DMS53 treated with DMSO at 0.1 percent for 48 hours (cell line): ENCODE data around the gene SIK2.

Source experiments
- DNase-seq: peaks from one replicate; lab custom pipeline; 2025; ENCODE audit not compliant: unreplicated experiment; lab: John Stamatoyannopoulos, UW

The SIK2 gene

GRCh38 chr11:111581341-111581740 is 20.9 kb upstream of the SIK2 start:
- no peak for DNase-seq

DNA sequence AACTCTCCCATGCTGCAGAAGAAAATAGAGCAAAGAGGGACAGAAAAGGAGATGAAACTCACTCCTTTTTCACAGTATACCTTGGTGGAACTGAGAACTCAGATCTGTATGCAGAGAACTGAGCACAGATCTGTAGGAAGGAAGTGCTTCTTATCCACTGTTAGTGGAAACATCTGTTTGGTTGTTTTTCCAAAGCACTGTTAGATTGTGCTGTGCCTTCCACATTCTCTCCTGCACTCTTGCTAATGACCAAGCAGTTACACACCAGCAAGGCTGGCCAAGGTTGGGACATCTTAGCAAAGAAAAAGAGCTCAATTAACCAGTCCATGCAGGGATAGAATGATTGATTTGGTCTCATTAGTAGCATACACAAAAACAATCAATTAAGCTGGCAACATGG is 20.1 kb upstream of the SIK2 start:
- no peak for DNase-seq

- no peak for DNase-seq
These were observed 19.4 kb upstream of the SIK2 start for GRCh38 chr11:111582881-111583280.

GRCh38 chr11:111585371-111585770 is 16.9 kb upstream of the SIK2 start:
- DNase-seq: no peak

DNA sequence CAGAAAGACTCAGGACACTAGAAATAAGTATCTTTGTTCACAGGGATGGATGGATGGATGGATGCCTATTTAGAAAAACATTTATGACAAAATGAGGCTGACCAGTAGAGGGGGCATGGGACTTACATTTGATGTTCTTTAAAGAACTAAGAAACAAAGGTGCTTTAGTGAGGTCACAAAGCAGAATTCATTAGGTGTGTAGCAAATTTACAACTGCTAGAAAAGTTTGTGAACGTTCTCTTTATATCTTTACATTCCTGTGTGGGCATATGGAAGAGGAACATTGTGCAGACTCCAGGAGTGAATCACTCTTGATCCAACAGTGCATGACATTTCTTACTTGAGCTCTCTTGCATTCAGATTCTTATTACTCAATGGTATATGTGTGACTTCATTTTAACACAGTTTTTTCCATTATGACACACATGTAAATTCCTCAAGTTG is 15.8 kb upstream of the SIK2 start:
- peak; percentile 37 for DNase-seq

DNA sequence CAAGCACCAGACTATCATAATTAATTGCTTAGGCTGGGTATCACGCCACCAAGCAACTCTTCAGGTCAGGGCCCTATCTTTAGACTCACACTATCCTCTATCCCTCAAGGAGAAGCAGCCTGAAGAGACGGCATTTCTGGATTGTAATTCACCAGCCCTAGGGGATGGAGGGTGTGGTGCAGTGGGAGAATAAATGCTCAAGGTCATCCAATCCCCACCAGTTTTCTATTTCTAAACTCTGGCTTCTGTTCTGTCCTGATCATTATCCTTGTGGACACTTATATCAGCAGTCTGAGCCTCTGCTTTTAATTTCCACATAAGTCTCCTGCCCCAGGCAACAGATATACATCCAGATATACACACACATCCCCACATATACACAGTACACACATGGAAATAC is 13.1 kb upstream of the SIK2 start:
- no peak for DNase-seq

DNA sequence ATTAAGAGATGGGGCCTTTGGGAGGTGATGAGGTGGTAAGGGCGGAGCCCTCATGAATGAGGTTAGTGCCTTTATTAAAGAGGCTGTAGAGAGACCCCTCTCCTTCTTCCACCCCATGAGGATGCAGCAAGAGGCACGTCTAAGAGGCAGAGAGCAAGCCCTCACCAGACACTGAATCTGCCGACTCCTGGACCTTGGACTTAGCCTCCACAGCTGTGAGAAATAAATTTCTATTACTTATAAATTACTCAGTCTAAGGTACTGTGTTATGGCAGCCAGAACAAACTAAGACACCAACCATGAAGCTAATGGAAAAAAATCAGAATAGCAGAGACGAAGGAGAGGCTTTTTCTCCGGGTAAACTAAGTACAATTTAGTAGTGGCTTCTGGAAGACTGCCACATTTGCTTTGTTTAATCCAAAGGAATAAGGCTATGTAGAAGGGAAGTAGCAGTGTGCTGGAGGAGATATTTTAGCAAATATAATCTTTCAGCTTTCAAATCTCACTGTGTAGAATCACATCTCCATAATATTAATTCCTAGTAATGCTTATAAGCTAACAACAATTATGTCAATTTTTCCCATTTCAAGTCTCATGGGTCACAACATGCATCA is 12.3 kb upstream of the SIK2 start:
- no peak for DNase-seq

DNA sequence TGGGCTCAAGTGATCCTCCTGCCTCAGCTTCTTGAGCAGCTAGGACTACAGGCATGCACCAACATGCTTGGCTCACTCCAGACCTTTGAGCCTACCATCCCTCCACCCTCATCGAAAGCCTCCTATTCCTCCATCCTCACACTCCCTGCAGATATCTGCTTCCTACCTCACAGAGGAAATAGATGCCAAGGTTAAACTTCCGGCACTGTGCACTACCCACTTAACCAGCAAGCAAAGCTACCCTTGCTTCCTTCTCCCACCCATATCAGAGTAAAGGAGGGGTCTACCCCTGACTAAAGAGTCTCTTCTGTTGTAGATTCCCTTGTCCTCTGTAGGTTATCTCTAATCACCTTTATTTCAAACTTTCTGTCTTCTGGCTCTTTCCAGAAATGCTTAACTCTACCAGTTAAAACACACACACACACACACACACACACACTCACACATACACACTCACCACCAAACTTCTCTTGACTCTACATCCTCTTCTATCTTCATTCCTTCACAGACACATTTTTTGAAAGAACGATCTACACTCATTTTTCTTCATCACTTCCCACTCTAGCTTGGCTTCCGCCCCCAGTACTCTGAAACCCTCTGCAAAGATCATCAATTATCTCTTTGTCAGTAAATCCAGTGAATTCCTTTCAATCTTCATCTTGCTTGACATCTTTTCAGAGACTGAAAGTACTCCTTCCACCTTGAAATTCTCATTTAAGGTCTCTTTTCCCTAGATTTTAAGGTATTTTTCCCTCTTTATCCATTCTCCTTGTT is 10.9 kb upstream of the SIK2 start:
- no peak for DNase-seq

DNA sequence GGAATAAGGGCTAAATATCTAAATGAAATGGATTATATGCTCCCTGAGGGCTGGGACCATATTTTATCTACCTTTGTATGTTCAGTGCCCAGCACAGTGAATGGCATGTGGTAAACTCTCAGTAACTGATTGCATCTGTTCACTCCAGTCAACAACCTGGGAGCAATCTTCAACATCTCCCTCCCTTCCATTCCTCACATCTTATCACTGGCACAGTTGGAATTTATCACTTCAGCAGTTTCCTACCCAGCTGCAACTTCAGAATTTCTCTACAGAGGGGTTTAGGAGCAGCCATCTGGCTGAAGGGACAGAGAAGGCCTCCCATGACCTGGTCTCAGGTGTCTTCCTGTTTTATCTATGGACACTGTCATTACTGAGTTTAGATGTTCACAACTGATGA is 9.8 kb upstream of the SIK2 start:
- no peak for DNase-seq

DNA sequence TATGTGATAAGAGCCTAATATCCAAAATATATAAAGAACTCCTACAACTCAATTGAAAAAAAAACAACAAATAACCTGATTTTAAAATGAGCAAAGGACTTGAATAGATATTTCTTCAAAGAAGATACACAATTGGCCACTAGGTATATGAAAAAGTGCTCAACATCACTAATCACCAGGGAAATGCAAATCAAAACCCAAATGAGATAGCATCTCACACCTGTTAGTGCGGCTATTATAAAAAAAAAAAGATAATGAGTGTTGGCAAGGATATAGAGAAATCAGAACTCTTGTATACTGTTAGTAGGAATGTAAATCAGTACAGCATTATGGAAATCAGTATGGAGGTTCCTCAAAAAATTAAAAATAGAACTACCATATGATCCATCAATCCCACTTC is 5.9 kb upstream of the SIK2 start:
- DNase-seq: no peak

DNA sequence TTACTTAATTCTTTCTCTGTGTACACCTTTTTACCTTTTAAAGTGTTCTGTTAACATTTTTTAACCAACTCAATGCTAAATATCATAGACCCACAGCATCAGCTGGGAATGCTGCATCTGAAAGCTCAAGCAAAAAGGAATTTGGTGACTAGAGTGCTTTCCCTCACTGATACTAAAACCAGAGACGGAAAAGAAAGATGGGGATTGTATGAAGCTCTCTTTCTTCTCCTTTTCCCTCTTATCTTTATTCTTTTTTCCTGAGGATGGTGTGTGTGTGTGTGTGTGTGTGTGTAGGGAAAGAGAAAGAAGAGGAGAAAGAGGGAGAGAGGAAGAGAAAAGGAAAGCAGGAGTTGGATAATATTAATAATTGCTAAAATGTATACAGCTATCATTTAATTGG is 4.1 kb upstream of the SIK2 start:
- DNase-seq: no peak

DNA sequence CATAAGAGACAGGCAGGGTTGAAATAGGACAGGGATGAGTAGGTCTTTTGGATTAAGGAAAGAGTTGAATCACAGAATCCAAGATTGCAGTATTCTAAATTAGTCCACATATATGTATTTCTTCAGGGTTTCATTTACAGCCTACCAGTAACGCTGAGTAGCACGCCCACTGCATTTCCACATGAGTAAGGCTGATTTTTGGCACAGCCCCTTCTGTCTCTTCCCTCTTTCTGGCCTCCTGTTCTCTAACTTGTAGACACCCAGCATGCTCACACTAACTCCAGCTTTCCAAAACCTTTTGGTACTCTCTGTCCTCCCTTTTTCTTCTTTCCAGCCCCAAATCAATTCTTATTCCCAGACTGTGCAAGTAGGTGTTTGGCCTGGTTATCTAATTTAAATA is 3.7 kb upstream of the SIK2 start:
- DNase-seq: no peak

DNA sequence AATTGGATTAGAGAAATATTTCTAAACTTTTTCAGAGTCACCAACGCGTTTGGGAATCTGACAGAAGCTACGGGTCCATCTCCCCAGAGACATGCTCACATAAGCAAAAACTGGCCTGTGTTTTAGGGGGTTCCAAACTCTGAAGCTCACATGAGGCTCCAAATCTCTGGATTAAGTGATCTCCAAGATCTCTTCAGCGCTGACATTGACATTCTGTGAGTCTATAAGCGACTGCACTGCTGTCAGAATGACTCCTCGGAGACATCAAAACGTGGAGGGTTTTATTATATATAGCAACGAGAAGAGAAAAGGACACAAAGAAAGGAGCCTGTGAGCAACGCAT is 642 bp upstream of the SIK2 start:
- DNase-seq: no peak

GRCh38 chr11:111602865-111603610 is 789 bp downstream of the SIK2 start:
- DNase-seq: peak; percentile 9

- DNase-seq: no peak
These were observed 1.4 kb downstream of the SIK2 start for GRCh38 chr11:111603611-111604130.

DNA sequence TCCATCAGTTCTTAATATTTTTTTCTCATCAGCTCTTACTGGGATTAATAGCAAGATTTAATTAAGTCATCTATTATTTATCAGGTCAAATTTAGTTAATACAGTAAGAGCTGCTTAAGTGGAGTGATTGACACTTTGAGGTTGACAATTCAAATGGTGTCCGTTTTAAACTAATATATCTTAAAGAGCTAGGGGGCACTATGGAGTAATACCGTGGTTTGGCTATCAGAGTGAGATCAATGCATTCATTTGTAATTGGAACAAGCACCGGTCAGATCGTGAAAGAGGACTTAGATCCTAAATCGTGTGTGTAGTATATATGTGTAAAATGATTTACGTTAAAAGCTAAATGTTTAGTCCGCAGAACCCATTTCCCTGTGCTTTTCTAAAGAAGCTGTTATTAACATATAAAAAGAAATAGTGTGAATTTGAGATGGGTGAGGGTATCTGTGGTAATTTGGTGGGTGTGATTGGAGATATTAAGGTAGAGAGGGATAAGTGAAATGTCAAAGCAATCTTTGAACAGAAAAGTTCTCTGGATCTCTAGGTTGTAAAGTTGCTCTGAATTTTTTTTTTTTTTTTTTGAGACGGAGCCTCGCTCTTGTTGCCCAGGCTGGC is 2.3 kb downstream of the SIK2 start:
- DNase-seq: peak; percentile 56

- no peak for DNase-seq
These were observed 3.4 kb downstream of the SIK2 start for GRCh38 chr11:111605681-111606080.

- no peak for DNase-seq
These were observed 4.7 kb downstream of the SIK2 start for GRCh38 chr11:111606986-111607385.

GRCh38 chr11:111607751-111608150 is 5.5 kb downstream of the SIK2 start:
- DNase-seq: no peak

DNA sequence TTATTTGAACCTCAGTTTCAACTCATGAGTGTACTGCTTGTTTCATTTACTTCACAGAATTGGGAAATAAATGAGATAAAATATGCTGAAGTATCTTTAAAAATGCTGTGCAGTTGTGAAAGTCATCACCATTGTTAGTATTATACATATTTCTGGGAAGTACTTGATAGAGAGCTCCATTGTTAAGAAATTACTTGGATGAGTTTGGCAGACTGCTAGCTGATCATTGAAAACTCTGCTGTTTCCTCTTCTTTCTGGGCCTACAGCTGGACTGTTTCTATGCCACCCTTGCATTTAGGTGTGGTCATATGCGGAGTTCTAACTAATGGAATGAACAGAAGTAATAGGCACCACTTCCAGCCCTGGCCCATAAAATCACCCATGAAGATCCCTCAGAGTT is 10.0 kb downstream of the SIK2 start:
- DNase-seq: no peak

DNA sequence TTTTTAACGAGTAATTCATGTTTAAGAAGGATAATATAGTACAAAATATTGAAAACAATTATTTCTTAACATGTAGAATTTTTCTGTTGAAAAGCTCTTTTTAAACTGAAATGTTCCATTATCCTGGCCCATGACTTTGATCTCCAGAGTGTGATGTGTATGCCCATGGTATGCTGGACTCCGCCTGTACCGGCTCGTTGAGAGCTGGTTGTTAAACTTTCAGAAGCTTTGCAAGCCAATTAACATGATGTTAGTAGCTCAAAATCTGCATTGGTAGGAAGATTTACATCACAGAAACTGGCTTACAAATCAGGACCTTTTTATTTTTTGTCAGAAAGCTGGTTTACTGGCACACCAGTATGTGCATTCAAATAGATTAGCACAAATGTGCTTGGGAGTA is 15.0 kb downstream of the SIK2 start:
- no peak for DNase-seq

DNA sequence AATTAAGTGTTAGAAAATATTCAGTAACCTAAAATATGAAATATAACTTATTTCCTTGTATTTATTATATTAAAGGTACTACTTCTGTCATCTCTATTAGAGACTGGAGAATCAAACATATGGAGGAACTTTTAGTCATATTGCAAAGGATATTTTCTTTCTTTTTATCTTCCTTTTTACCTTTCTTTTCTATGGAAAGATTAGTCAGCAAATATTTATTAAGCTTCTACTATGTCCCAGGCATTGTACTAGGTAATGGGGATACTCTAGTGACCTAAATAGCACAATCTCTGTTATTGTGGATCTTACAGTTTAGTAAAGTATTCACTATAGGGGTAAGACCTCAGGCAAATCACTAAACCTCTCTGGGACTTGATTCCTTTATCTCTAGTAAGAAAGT is 18.3 kb downstream of the SIK2 start:
- DNase-seq: no peak
